GM21367 (cell line): ENCODE data around the gene PDLIM5.
A peak's percentile ranks its signal among the peaks of the same experiment; 100 is the strongest.

Experiments used
- ATAC-seq: cut with Tn5 transposase; IDR thresholded peaks from one replicate; pipeline ENCODE4 v1.9.1; 2021; ENCODE audit not compliant: unreplicated experiment

The PDLIM5 gene

GRCh38 chr4:94525993-94526728 is 74.4 kb downstream of the PDLIM5 start:
- ATAC-seq, result peak; percentile 69

GRCh38 chr4:94527556-94528233 is 76.0 kb downstream of the PDLIM5 start:
- ATAC-seq, result no peak

- no peak for ATAC-seq
These were observed 77.2 kb downstream of the PDLIM5 start for GRCh38 chr4:94528792-94529451.

- ATAC-seq, result no peak
These were observed 78.3 kb downstream of the PDLIM5 start for GRCh38 chr4:94530073-94530472.

- no peak for ATAC-seq
These were observed 80.4 kb downstream of the PDLIM5 start for GRCh38 chr4:94531991-94532789.

GRCh38 chr4:94533405-94534223 is 81.9 kb downstream of the PDLIM5 start:
- ATAC-seq, result no peak

- peak; percentile 92 for ATAC-seq
These were observed 82.9 kb downstream of the PDLIM5 start for GRCh38 chr4:94534401-94535312.

- no peak for ATAC-seq
These were observed 84.3 kb downstream of the PDLIM5 start for GRCh38 chr4:94536049-94536448.

- ATAC-seq, result no peak
These were observed 85.1 kb downstream of the PDLIM5 start for GRCh38 chr4:94536649-94537469.

GRCh38 chr4:94537921-94538628 is 86.3 kb downstream of the PDLIM5 start:
- no peak for ATAC-seq

GRCh38 chr4:94540476-94540875 is 88.7 kb downstream of the PDLIM5 start:
- ATAC-seq, result no peak

GRCh38 chr4:94544811-94545210 is 93.1 kb downstream of the PDLIM5 start:
- no peak for ATAC-seq

- ATAC-seq, result no peak
These were observed 93.6 kb downstream of the PDLIM5 start for GRCh38 chr4:94545296-94545695.

GRCh38 chr4:94546949-94547348 is 95.2 kb downstream of the PDLIM5 start:
- no peak for ATAC-seq

GRCh38 chr4:94548571-94548970 is 96.8 kb downstream of the PDLIM5 start:
- no peak for ATAC-seq

GRCh38 chr4:94550352-94550751 is 98.6 kb downstream of the PDLIM5 start:
- no peak for ATAC-seq

GRCh38 chr4:94550851-94551250 is 99.1 kb downstream of the PDLIM5 start:
- no peak for ATAC-seq
